SK-N-SH (cell line): Measurements from ENCODE around the gene ANKDD1A. TPM values are rescaled to one million over a fixed set of nuclear protein-coding genes. Genes with fewer than 3 reads are reported as not detected.

ENCODE experiments used
- CTCF ChIA-PET: fragments of 300-600, 350-600 bp; formaldehyde crosslinking; extraction: SDS; loops from one replicate; lab custom pipeline; 2021; lab: Yijun Ruan, JAX
- POLR2A ChIA-PET: fragments of 350-600 bp; sonication (Branson Sonifier 250); formaldehyde crosslinking; extraction: SDS; loops from one replicate; lab custom pipeline; 2020; ENCODE audit warnings: antibody characterized with exemption, inconsistent platforms; lab: Yijun Ruan, JAX
- DNase-seq: peaks from one replicate; pipeline ENCODE4 v3.0.0; 2012
- H2AFZ ChIP-seq: fragments of 200-600 bp; sonication (generic); 2 replicates; pipeline ENCODE4 v1.8.1; 2016; ENCODE audit warnings: antibody characterized with exemption, mild to moderate bottlenecking, low read depth
- H3F3A ChIP-seq: fragments of 200-600 bp; sonication (generic); replicated peaks from 2 replicates; pipeline ENCODE3; 2016; ENCODE audit warnings: antibody characterized with exemption, mild to moderate bottlenecking; ENCODE audit not compliant: insufficient read depth
- H3K27ac ChIP-seq, 2 experiments: fragments of 200-500 bp in 1 of 2; fragments of 200-600 bp in 1 of 2; sonication (Bioruptor generic) in 1 of 2; sonication (generic), shearing (Covaris generic) in 1 of 2; 2 replicates each; pipeline versions ENCODE4 v1.5.1 to v1.6.1; 2014 to 2016; ENCODE audit warnings: low read depth in 2 of 2, inconsistent platforms in 1 of 2, low read length in 1 of 2, mild to moderate bottlenecking in 1 of 2, mixed read lengths in 1 of 2
- H3K27me3 ChIP-seq: fragments of 200-600 bp; sonication (generic), shearing (Covaris generic); 2 replicates; pipeline ENCODE4 v1.6.1; 2016; ENCODE audit warnings: mixed run types; ENCODE audit not compliant: insufficient read depth
- H3K36me3 ChIP-seq, 2 experiments: fragments of 200-500 bp in 1 of 2; fragments of 200-600 bp in 1 of 2; sonication (Bioruptor generic) in 1 of 2; sonication (generic) in 1 of 2; replicated peaks in 1 of 2; 2 replicates each; pipeline versions ENCODE3 to v1.5.1; 2014 to 2016; ENCODE audit warnings: low read length in 1 of 2, mild to moderate bottlenecking in 1 of 2; ENCODE audit not compliant: insufficient read depth in 2 of 2, control insufficient read depth in 1 of 2
- H3K4me1 ChIP-seq, 2 experiments: fragments of 200-500 bp in 1 of 2; fragments of 200-600 bp in 1 of 2; sonication (Bioruptor generic) in 1 of 2; sonication (generic), shearing (Covaris generic) in 1 of 2; 2 replicates each; pipeline versions ENCODE4 v1.5.1 to v1.6.1; 2014 to 2016; ENCODE audit warnings: low read depth in 1 of 2, low read length in 1 of 2, mixed run types in 1 of 2; ENCODE audit not compliant: insufficient read depth in 2 of 2, control insufficient read depth in 1 of 2
- H3K4me2 ChIP-seq: fragments of 200-600 bp; sonication (generic), shearing (Covaris generic); 2 replicates; pipeline ENCODE4 v1.6.1; 2017; ENCODE audit warnings: mixed run types
- H3K4me3 ChIP-seq, 2 experiments: fragments of 200-500 bp in 1 of 2; fragments of 200-600 bp in 1 of 2; sonication (Bioruptor generic) in 1 of 2; sonication (generic), shearing (Covaris generic) in 1 of 2; 2 replicates each; pipeline versions ENCODE4 v1.5.1 to v1.8.1; 2014 to 2016; ENCODE audit warnings: low read depth in 2 of 2, inconsistent platforms in 1 of 2, low read length in 1 of 2, mild to moderate bottlenecking in 1 of 2, mixed read lengths in 1 of 2, moderate library complexity in 1 of 2
- H3K79me2 ChIP-seq: fragments of 200-600 bp; sonication (generic); 2 replicates; pipeline ENCODE4 v1.8.1; 2017; ENCODE audit warnings: mild to moderate bottlenecking; ENCODE audit not compliant: insufficient read depth
- H3K9ac ChIP-seq: fragments of 200-600 bp; sonication (generic); 2 replicates; pipeline ENCODE4 v1.6.1; 2017; ENCODE audit warnings: mixed run types
- H3K9me2 ChIP-seq: fragments of 200-600 bp; sonication (generic); 2 replicates; pipeline ENCODE4 v1.6.1; 2017; ENCODE audit warnings: mixed run types
- H3K9me3 ChIP-seq: fragments of 200-600 bp; sonication (generic); 2 replicates; pipeline ENCODE4 v1.6.1; 2017; ENCODE audit warnings: mixed run types, mild to moderate bottlenecking, moderate library complexity
- H4K20me1 ChIP-seq: fragments of 200-600 bp; sonication (generic); 2 replicates; pipeline ENCODE4 v1.6.1; 2017; ENCODE audit warnings: mild to moderate bottlenecking, mixed run types; ENCODE audit not compliant: insufficient read depth
- CHD2 ChIP-seq: fragments of 150-350 bp; IDR thresholded peaks from 2 replicates; pipeline ENCODE4 v1.6.1; 2018; ENCODE audit warnings: low read length; ENCODE audit not compliant: partially characterized antibody
- CTCF ChIP-seq: fragments of 200-600 bp; sonication (generic); IDR thresholded peaks from 2 replicates; pipeline ENCODE4 v1.6.1; 2017; ENCODE audit warnings: antibody characterized with exemption, mild to moderate bottlenecking, moderate library complexity
- ELF1 ChIP-seq: IDR thresholded peaks from 2 replicates; pipeline ENCODE4 v1.4.0; 2012
- EP300 ChIP-seq, 2 experiments: IDR thresholded peaks; 2 replicates each; pipeline versions ENCODE4 v1.4.0 to v1.6.1; 2012; ENCODE audit warnings: borderline replicate concordance in 1 of 2, low read depth in 1 of 2, low read length in 1 of 2
- EZH2phosphoT487 ChIP-seq: fragments of 200-600 bp; sonication (generic); IDR thresholded peaks from 2 replicates; pipeline ENCODE4 v1.6.1; 2017; ENCODE audit warnings: low read depth, mixed run types, mild to moderate bottlenecking, antibody characterized with exemption, moderate library complexity, borderline replicate concordance
- FOSL2 ChIP-seq: IDR thresholded peaks from 2 replicates; pipeline ENCODE4 v1.4.0; 2012; ENCODE audit warnings: low read depth, mild to moderate bottlenecking, moderate library complexity, borderline replicate concordance
- FOXJ3 ChIP-seq: sonication (generic); formaldehyde crosslinking; IDR thresholded peaks from 2 replicates; pipeline ENCODE4 v1.5.1; 2020; ENCODE audit warnings: mild to moderate bottlenecking, missing genetic modification reagents
- JUND ChIP-seq: IDR thresholded peaks from 2 replicates; pipeline ENCODE4 v1.4.0; 2012
- MEF2A ChIP-seq: IDR thresholded peaks from 2 replicates; pipeline ENCODE4 v1.4.0; 2012; ENCODE audit warnings: low read depth, borderline replicate concordance
- POLR2AphosphoS5 ChIP-seq: IDR thresholded peaks from 2 replicates; pipeline ENCODE4 v1.6.1; 2012; ENCODE audit warnings: low read depth, low read length
- RAD21 ChIP-seq: IDR thresholded peaks from 2 replicates; pipeline ENCODE4 v1.6.1; 2012; ENCODE audit warnings: mild to moderate bottlenecking, low read length
- RFX5 ChIP-seq: IDR thresholded peaks from 2 replicates; pipeline ENCODE4 v1.6.1; 2012; ENCODE audit warnings: mild to moderate bottlenecking, improper control_type of control experiment, low read length
- RXRA ChIP-seq: IDR thresholded peaks from 2 replicates; pipeline ENCODE4 v1.4.0; 2012; ENCODE audit warnings: low read depth, mild to moderate bottlenecking, borderline replicate concordance
- TEAD4 ChIP-seq: IDR thresholded peaks from 2 replicates; pipeline ENCODE4 v1.4.0; 2012; ENCODE audit warnings: mild to moderate bottlenecking, borderline replicate concordance; ENCODE audit not compliant: insufficient read depth
- USF1 ChIP-seq: IDR thresholded peaks from 2 replicates; pipeline ENCODE4 v1.4.0; 2012; ENCODE audit warnings: low read depth, borderline replicate concordance
- USF2 ChIP-seq: fragments of 150-350 bp; IDR thresholded peaks from 2 replicates; pipeline ENCODE4 v1.6.1; 2017; ENCODE audit warnings: antibody characterized with exemption, low read length, low read depth, borderline replicate concordance
- WGBS: methylation state at CpG from one replicate; pipeline ENCODE4 v1.1.6; 2017; ENCODE audit warnings: low lambda C conversion rate; 5-methylcytosine and 5-hydroxymethylcytosine counted together
- polyA plus RNA-seq, 3 experiments: library from polyadenylated mRNA; depleted of rRNA; stranded (reverse); fragments of >200 nt; gene quantifications; 2 replicates each; pipeline ENCODE4 v1.2.3, GENCODE V29; 2012

ANKDD1A gene
- polyA plus RNA-seq, 1 of the 3 experiments (the other 2 are of a cell fraction) = 8.6 TPM

GRCh38 chr15:64916365-64916764, 4.7 kb downstream of the ANKDD1A start:
- no peaks in the 10 kb centered on the region for H3K79me2 ChIP-seq
- ChIA-PET POLR2A (no interaction called here), CTCF (interaction anchor here (1.6 kb wide), 1 partner anchor 12 kb away, joined by 4 read pairs; no protein-coding TSS in a partner anchor)
- no peak overlapping the region for H2AFZ ChIP-seq
- DNase-seq = peak; percentile 4
- no peaks in the 10 kb centered on the region for H3K9me2 ChIP-seq
- no peaks in the 10 kb centered on the region for H4K20me1 ChIP-seq
- TF ChIP-seq FOSL2 = no peak
- TF ChIP-seq FOXJ3 = no peak
- TF ChIP-seq ELF1 = no peak
- no peak for TF ChIP-seq RAD21
- no peak for TF ChIP-seq USF1
- no peak for TF ChIP-seq RXRA
- no peak for TF ChIP-seq JUND
- no peak for TF ChIP-seq EP300 (IDR thresholded peaks at IDR 0.05; ENCODE audit: borderline replicate concordance in 1 of 2, low read depth in 1 of 2, low read length in 1 of 2)
- no peak for TF ChIP-seq RFX5
- TF ChIP-seq TEAD4 = no peak
- no peak for TF ChIP-seq EZH2phosphoT487
- TF ChIP-seq POLR2AphosphoS5 = no peak
- TF ChIP-seq USF2 = no peak
- TF ChIP-seq MEF2A = no peak
- TF ChIP-seq CTCF = no peak
- no peak for TF ChIP-seq CHD2
- H3F3A ChIP-seq = no peaks in the 10 kb centered on the region
- H3K9ac ChIP-seq = no peak overlapping the region
- H3K27me3 ChIP-seq = no peaks in the 10 kb centered on the region
- H3K36me3 ChIP-seq = no peaks in the 10 kb centered on the region
- H3K4me1 ChIP-seq = peaks cover 0 to 26% of the 10 kb centered on the region in 2 experiments; a peak in 1 of 4 replicates
- H3K4me3 ChIP-seq = no peak overlapping the region
- H3K27ac ChIP-seq = no peak overlapping the region
- H3K4me2 ChIP-seq = no peak overlapping the region
- H3K9me3 ChIP-seq = no peaks in the 10 kb centered on the region
- WGBS = 88% methylated on average over 2 of the region's 2 CpGs
